HG03103 (cell line): Measurements from ENCODE around the gene KRTAP12-1.
"Not testable (repeated sequence)": the region's sequence is repeated elsewhere in the genome, so short reads cannot be mapped to it uniquely, and the experiment has no call there.

Source experiments
- ATAC-seq: cut with Tn5 transposase; IDR thresholded peaks from one replicate; pipeline ENCODE4 v1.9.1; 2021; ENCODE audit warnings: low read depth; ENCODE audit not compliant: unreplicated experiment

Gene KRTAP12-1

DNA sequence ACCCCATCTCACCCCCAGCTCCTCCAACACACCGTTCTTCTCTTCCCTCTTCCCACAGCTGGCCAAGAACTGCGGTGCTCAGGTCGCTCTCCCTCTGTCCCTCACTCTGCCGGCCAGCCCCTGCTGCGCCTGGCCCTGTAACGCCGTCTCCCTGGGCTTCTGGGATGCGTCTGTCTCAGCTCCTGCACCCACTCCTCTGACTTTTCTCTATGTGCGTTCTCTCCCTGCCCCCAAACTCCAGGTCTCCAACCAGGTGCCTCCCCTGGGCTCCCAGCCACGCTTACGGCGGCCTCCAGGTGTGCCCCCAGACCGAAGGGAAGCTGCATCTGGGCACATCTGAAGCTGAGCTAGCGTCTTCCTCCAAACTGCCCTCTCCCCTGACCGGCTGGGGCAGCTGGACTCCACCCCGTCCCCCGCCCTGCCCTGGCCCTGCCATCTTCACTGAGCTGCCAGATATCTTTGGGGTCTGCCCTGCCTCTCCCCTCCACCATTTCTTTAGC, 17.6 kb upstream of the KRTAP12-1 start:
- ATAC-seq, result no peak

DNA sequence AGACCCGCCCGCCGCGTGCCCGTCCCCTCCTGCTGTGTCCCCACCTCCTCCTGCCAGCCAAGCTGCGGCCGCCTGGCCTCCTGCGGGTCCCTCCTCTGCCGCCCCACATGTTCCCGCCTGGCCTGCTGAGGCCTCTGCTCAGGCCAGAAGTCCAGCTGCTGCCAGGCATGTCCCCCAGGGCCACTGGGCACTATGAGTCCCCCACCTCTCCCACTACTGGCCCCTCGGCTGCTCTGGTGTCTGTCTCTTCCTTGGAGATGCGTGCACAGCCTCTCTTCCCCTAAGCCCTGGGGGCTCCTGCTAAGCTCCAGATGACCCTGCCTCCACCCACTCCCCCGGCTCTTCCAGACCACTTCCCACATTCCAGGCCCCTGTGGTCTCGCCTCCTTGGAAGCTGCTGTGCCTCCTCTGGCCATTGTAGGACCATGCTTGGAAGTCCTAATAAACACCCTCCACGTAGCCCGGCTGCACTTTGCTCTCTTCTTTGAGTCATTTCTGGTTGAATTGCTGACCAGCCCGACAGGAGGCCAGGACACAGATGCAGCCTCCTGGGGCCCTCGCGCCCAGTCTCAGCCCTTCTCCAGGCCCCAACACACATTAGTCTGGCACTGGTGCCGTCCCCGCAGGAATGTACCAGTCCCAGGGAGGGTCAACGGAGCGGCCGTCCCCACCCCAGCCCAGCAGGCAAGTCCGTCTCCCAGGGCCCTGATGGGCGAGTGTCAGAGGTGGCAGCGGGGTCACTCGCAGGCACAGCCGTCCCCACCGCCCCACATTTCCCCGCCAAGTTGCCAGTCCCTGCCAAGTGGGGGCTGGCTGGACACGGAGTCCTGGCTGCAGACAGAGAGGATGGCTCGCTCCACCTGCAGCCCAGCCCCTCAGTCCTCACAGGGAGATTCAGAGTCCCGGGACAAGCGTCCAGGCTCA, 16.1 kb upstream of the KRTAP12-1 start:
- no peak for ATAC-seq

DNA sequence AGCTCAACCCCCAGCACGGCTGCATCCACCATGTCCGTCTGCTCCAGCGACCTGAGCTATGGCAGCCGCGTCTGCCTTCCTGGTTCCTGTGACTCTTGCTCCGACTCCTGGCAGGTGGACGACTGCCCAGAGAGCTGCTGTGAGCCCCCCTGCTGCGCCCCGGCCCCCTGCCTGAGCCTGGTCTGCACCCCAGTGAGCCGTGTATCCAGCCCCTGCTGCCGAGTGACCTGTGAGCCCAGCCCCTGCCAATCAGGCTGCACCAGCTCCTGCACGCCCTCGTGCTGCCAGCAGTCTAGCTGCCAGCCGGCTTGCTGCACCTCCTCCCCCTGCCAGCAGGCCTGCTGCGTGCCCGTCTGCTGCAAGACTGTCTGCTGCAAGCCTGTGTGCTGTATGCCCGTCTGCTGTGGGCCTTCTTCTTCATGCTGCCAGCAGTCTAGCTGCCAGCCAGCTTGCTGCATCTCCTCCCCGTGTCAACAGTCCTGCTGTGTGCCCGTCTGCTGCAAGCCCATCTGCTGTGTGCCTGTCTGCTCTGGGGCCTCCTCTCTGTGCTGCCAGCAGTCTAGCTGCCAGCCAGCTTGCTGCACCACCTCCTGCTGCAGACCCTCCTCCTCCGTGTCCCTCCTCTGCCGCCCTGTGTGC, 15.3 kb upstream of the KRTAP12-1 start, which contains the start of gene KRTAP10-12:
TSS of gene KRTAP10-12 (plus strand) at position 1 of the 639 bp plus-strand sequence. CDS start at position 31, 30 bp downstream.
- not testable (repeated sequence) for ATAC-seq

DNA sequence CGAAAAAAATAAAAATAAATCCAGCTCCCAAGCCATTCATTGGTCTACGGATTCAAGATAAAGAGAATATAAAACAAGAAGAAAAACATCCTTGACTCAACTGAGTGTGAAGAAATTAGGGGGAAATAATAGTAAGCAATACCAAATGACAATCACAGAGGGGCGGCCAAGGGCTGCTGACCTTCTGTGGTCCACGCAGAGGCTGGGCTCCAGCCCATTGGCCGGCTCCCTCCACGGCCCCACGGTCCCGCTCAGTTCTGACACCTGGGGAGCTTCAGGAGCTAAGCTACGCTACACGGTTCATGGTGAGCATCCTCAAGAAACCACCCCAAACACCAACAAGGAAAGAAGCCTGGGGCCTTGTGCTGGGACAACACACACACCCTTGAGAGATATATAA, 14.6 kb upstream of the KRTAP12-1 start:
- no peak for ATAC-seq

DNA sequence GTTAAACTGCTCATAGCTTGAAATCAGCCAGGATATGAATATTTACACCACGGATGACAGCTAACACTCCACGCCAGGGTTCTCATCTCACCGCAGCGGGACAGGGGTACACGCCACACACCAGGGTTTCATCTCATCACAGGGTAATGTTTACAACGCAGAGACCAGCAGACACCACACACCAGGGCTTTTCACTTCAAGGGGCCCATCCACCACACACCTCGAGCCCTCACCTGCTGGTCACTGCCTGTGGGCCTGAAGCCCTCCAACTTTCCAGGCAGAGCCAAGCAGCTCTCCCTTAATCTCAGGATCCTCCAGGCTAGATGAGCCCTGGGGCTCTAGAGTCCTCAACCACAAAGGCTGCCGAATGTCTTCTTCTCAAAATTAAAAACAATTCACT, 13.7 kb upstream of the KRTAP12-1 start:
- ATAC-seq, result no peak

DNA sequence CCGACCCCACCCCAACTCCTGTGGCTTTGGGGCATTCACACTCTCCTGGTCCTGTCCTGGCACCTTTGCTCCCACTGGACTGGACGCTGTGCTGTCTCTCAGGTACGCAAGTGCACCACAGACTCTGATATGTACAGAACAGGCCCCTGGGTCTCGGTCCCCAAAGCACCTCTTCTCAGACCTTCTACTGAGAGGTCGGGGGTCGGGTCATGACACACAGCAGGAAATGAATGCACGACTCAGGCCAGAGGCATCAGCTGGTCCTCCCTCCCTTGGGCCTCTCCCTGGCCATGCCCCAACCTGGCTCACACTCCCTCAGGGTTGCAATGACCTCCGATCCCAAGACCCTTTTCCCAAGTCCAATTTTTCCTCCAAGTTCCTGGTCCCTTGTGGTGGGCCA, 13.2 kb upstream of the KRTAP12-1 start:
- no peak for ATAC-seq

DNA sequence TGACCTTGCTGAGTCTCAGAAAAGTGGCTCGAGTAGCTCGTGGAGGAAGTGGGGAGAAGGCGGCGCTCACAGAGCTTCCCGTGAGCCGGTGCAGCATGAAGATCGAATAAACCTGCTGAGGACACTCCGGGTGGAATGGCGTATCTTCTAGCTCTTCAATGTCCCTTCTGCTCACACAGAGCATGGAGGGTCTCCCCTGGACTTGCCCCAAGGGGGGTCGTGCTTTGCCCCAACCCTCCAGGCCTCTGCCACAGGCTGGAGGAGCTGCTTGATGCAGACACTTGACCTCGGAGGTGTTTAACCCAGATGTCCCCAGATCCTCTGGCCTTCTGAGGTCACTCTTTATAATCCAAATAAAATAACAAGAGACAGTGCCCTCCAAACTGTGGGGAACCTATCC, 12.8 kb upstream of the KRTAP12-1 start:
- no peak for ATAC-seq

DNA sequence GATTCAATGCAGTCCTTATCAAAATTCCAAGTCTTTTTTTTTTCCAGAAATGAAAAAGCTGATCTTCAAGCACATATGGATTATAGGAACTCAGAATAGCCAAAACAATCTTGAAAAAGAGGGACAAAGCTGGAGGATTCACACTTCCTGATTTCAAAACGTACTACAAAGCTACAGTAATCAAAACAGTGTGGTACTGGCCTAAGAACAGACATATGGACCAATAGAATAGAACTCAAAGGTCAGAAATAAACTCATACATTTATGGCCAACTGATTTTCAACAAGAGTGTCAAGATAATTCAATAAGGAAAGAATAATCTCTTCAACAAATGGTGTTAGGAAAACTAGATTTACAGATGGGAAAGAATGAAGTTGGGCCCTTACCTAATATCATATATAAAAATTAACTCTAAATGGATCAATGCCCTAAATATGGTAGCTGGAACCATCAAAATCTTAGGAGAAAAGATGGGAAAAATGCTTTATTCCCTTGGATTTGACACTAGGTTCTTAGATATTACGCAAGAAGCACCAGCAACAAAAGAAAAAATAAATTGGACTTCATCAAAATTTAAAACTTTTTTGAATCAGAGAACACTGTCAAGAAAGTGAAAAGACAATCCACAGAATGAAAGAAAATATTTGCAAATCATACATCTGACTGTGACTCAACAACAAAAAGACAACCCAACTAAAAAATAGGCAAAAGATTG, 11.0 kb upstream of the KRTAP12-1 start:
- ATAC-seq, result no peak

DNA sequence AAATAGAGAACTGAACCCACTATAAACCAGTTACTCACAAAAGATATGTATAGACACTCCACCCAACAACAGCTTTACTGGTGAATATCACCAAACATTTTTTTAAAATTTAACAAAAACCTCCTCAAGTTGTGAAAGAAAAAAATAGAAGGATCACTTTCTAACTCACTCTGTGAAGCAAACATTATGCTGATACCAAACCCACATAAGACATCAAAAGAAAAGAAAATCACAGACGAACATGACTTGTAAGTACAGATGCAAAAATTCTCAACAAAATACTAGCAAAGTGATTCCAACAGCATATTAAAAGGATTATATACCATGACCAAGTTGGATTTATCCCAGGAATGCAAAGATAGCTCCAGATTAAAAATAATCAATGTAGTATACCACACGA, 9.7 kb upstream of the KRTAP12-1 start:
- no peak for ATAC-seq

DNA sequence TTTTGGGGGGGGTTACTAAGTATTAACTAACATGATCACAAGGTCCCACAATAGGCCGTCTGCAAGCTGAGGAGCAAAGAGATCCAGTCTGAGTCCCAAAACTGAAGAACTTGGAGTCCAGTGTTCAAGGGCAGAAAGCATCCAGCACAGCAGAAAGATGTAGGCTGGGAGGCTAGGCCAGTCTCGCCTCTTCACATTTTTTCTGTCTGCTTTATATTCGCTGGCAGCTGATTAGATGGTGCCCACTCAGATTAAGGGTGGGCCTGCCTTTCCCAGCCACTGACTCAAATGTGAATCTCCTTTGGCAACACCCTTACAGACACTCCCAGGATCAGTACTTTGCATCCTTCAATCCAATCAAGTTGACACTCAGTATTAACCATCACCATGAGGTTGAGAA, 7.8 kb upstream of the KRTAP12-1 start:
- ATAC-seq, result not testable (repeated sequence)

DNA sequence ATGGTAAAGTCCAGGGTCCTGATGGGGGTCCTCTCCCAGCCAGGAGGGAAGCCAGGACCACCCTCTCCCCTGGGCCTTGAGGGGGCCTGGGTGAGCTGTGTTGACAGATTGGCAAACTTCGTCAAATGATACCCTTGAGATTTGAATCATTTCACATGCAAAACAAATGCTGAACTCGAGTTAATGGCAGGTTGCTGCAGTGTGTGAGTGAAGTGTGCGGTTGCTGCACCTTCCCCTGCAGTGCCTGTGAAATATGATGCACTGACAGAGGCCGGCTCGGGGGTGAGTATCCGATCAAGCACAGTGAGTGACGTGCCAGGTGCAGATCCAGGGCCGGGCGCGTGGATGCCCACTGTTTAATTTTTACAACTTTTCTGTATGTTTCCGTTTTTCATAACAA, 5.7 kb upstream of the KRTAP12-1 start:
- ATAC-seq, result no peak

DNA sequence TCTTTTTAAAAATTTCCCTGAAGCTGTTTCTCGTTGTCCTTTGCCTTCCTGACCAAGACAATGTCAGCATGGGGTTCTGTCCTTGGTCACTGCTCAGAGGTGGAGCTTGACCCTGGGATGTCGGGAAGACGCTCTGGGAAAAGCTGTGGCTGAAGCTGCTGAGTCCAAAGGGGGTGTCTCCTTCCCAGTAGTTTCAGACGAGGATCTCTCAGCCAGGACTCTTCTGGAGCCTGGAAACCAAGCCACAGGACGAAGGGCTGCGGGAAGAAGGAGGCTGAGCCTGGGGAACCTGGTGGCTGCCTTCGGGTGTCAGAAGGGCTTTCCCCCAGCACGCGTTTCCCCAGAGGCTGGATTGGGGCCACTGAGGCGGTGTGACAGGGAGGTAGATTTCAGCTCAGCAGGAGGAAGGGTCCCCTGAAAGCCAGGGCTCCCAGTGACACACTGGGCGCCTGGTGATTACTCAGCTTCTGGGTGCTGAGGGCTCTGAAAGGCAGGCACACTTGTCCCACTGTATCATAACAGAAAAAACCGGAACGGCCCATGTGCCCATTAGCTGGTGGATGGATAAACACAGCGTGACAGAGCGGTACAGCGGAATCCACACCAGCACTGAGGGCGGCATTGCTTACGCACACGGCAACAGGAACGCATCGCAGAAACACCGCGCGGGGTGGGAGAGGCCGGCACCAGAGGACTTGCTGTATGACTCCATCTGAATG, 5.0 kb upstream of the KRTAP12-1 start:
- no peak for ATAC-seq

DNA sequence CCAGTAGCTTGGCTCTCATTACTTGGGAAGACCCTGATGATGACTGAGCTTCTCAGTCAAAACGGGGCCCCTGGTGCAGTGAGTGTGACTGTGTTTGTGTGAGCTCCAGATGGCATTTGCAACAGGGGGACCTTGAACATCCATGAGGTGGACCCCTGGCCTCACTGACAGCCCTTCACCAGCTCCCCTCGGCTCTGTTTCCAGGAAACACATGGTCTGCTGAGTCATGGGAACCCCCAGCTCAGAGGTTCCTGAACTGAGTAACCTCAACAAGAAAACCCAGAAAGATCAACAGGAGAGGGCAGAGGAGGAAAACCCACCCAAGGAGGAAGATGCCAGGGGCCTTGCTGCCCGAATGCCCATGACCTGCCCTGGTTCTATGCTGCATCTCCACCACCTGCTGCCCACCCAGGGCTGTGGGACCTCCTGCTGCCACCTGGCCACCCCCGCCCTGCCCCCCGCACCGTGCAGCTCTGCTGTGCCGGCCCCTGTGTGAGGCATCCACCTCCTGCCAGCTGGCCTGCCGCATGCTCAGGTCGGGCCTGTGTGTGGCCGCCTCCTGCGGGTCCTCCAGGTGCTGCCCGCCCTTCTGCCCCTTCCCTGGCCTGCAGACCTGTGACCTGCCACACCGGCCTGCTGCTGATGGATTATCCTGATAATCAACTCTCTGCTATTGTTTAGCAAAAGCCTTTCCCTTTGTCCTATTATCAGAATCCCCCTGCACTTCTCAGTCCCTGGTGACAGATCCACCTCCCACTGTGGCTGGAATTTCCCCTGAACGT, 4.2 kb upstream of the KRTAP12-1 start:
- ATAC-seq, result no peak

DNA sequence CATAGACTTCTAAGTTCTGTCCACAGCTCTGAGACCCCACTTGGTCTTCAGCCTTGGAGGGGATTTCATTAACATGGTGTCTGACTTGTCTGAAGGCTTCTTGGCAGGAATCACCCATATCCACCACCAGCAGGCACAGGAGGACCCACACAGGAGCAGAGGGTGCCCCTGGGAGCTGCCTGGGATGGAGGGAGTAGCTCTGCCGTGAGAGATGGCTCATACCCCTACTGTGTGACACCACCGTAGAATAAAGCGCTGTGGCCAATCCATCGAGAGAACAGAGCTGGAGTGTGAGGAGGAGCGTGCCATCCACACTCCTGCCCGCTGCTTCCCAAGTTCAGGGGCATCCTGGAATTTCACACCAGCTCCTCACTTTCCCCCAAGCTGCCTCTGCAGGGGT, 3.1 kb upstream of the KRTAP12-1 start:
- not testable (repeated sequence) for ATAC-seq

DNA sequence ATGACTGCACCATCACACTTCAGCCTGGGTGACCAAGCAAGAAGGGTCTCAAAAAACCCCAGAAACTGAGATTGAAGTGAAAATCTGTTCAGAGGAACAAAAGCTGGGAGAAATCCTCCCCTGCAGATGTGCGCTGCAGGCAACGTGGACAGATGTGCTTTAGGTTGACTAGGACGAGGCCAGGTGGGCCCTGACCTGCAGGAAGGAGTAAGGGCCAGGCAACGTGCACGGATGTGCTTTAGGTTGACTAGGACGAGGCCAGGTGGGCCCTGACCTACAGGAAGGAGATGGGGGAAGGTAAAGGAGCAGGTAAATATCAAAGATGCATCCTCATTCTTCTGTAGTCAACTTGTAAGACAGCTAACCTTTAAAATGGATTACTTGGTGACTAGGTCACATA, 2.5 kb upstream of the KRTAP12-1 start:
- no peak for ATAC-seq

DNA sequence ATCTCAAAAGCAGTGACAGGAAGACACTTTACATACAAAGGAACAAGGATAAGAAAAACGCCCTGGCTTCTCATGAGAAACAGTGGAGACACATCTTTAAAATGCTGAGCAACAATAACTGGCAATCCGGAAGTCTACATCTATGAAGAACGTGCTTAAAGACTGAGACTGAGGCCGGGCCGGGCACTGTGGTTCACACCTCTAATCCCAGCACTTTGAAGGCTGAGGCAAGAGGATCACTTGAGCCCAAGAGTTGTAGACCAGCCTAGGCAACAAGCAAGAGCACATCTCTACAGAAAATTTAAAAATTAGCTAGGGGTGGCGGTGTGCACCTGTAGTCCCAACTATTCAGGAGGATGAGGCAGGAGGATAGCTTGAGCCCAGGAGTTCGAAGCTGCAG, 2.1 kb upstream of the KRTAP12-1 start:
- no peak for ATAC-seq

DNA sequence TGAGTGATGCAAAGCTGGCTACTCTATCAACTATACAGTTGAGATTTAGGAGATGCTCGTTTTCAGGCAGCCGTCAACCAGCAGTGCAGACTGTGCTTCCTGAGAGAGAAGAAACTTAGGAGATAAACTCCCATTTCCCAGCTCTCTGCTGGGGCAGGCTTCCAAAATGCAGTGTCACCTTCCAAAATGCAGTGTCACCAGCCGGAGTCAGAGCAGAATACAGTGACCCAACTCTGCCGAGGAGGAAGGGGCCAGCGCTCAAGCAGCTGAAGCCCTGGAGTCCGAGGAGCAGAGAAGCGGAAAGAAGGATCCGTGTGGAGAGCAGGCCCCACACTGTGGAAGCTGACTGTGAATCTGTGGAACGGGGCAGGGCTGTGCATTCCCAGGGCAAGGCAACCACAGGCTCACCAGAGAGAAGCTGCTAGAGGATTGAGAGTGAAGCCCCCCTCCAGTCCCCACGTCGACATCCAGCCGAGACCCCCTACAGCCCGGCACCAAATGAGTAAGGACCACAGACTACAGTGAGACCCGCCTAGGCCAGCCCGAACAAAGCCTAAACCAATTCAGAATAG, 703 bp upstream of the KRTAP12-1 start:
- ATAC-seq, result no peak

DNA sequence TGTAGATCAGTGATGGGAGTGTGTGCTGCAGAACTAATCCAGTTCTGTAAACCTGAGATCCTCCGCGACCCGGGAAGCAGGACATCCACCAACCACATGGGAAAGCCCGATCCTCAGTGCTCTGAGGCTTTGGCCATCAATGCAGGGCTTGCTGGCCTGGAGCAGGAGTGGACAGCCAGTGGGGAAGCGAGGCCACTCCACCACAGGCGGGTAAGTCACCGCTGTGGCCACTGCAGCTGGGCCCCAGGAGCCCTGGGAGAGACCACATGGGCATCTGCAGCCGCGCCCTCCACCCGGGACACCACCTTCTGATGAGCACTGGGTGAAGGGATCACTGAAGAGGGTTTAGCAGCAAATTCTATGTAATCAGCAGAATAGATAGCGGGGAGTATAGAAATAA, 811 bp downstream of the KRTAP12-1 start:
- ATAC-seq, result no peak

DNA sequence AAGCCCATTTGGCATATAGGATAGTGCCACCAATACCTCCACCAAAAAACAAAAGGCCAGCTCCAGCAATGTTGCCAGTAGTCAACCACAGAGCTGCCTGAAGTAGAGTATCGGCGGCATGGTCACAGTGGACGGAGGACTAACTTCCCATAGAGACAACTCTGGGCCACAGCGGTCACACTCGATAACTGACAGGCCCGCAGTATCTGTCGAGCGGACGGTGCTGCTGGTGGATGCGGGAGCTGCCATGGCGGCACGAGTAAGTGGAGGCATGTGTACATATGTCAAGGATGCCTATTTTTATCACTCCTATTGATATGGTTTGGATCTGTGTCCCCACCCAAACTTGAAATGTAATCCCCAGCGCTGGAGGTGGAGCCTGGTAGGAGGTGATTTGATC, 4.1 kb downstream of the KRTAP12-1 start:
- ATAC-seq, result no peak
